ENCODE data around the gene ANKRD13D. TPM values are rescaled to one million over a fixed set of nuclear protein-coding genes. Genes with fewer than 3 reads are reported as not detected.
A peak's percentile ranks its signal among the peaks of the same experiment; 100 is the strongest.

Gene ANKRD13D
- total RNA-seq, 1 donor from 2014 or later: 54.7 TPM

DNA sequence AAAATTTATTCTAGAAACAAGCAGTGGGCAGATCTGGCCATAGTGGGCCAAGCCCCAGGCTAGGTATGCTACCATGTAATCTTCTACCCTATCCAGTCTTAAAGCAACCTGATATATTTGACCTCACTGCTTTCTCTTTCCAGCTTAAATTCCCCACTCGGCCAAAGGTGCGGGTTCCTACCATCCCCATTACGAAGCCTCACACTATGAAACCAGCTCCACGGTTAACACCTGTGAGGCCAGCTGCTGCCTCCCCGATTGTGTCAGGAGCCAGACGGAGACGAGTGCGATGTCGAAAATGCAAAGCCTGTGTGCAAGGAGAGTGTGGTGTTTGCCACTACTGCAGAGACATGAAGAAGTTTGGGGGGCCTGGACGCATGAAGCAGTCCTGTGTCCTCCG lies 44.1 kb upstream of the ANKRD13D start:
- DNase-seq (ENCODE audit: low spot score in 2 of 2): no peak
- Histone ChIP-seq H3K27ac (no peak overlapping the region), H3K9me3 (no peaks in the 10 kb centered on the region), H3K4me3 (no peak overlapping the region), H3K27me3 (no peaks in the 10 kb centered on the region), H3K36me3 (peaks cover 49 to 68% of the 10 kb centered on the region in 2 donors), H3K4me1 (peaks cover 4 to 21% of the 10 kb centered on the region in 2 donors)
- TF ChIP-seq, protein P1, sequence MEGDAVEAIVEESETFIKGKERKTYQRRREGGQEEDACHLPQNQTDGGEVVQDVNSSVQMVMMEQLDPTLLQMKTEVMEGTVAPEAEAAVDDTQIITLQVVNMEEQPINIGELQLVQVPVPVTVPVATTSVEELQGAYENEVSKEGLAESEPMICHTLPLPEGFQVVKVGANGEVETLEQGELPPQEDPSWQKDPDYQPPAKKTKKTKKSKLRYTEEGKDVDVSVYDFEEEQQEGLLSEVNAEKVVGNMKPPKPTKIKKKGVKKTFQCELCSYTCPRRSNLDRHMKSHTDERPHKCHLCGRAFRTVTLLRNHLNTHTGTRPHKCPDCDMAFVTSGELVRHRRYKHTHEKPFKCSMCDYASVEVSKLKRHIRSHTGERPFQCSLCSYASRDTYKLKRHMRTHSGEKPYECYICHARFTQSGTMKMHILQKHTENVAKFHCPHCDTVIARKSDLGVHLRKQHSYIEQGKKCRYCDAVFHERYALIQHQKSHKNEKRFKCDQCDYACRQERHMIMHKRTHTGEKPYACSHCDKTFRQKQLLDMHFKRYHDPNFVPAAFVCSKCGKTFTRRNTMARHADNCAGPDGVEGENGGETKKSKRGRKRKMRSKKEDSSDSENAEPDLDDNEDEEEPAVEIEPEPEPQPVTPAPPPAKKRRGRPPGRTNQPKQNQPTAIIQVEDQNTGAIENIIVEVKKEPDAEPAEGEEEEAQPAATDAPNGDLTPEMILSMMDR (IDR thresholded peaks at IDR 0.05): no peak
- intact Hi-C loops (cut with DNase I): no loop called here

GRCh38 chr11:67247946-67248550 lies 41.1 kb upstream of the ANKRD13D start:
- DNase-seq (ENCODE audit: low spot score in 2 of 2): no peak
- TF ChIP-seq, protein P1 (IDR thresholded peaks at IDR 0.05): no peak
- Histone ChIP-seq H3K4me3 (no peak overlapping the region), H3K27ac (no peak overlapping the region), H3K27me3 (no peaks in the 10 kb centered on the region), H3K36me3 (peaks cover 77 to 97% of the 10 kb centered on the region in 2 donors), H3K4me1 (peaks cover 0 to 2% of the 10 kb centered on the region in 2 donors), H3K9me3 (no peaks in the 10 kb centered on the region)
- intact Hi-C loops (cut with DNase I): no loop called here

GRCh38 chr11:67248653-67249052 lies 40.5 kb upstream of the ANKRD13D start:
- H3K27me3 ChIP-seq: no peaks in the 10 kb centered on the region
- DNase-seq (ENCODE audit: low spot score in 2 of 2): no peak
- H3K4me3 ChIP-seq: no peak overlapping the region
- H3K4me1 ChIP-seq: no peaks in the 10 kb centered on the region
- TF ChIP-seq, protein P1 (IDR thresholded peaks at IDR 0.05): no peak
- no peak overlapping the region for H3K27ac ChIP-seq
- peaks cover 82 to 97% of the 10 kb centered on the region in 2 donors for H3K36me3 ChIP-seq
- no peaks in the 10 kb centered on the region for H3K9me3 ChIP-seq
- intact Hi-C loops (cut with DNase I): no loop called here

- intact Hi-C loops (cut with DNase I): no loop called here
- peaks cover 89 to 97% of the 10 kb centered on the region in 2 donors for H3K36me3 ChIP-seq
- no peak for DNase-seq (ENCODE audit: low spot score in 2 of 2)
Observed at GRCh38 chr11:67250059-67251043, 38.8 kb upstream of the ANKRD13D start.

DNA sequence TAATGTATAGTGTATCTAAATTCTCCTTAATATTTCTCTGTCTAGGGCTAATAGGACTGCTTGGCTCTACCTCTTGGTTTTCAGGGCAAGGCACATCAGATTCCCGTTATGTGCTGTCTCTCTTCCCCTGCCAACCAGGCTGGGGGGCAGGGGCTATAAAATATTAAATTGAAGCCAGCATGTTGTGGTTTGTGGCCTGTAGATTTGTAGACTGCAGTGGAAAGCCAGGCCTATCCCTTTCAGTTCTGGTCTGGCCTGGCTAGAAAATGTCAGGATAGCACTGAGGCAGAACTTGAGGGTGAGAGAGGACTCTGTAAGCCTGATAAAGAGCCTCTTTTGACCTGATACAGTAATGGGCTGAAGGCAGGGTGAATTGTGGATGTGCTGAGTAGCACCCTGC lies 37.3 kb upstream of the ANKRD13D start:
- H3K27ac ChIP-seq: peak overlapping the region in 1 of 2 donors; percentile 7
- no peak overlapping the region for H3K4me3 ChIP-seq
- peaks cover 88 to 97% of the 10 kb centered on the region in 2 donors for H3K36me3 ChIP-seq
- no peak for DNase-seq (ENCODE audit: low spot score in 2 of 2)
- no peaks in the 10 kb centered on the region for H3K4me1 ChIP-seq
- no peaks in the 10 kb centered on the region for H3K27me3 ChIP-seq
- TF ChIP-seq, protein P1 (IDR thresholded peaks at IDR 0.05): no peak
- no peaks in the 10 kb centered on the region for H3K9me3 ChIP-seq
- intact Hi-C loops (cut with DNase I): no loop called here

More at GRCh38 chr11:67250059-67251043, 38.8 kb upstream of the ANKRD13D start:
- Histone ChIP-seq H3K9me3 (no peaks in the 10 kb centered on the region), H3K4me3 (no peak overlapping the region), H3K27ac (no peak overlapping the region), H3K4me1 (no peaks in the 10 kb centered on the region), H3K27me3 (no peaks in the 10 kb centered on the region)
- TF ChIP-seq, protein P1 (IDR thresholded peaks at IDR 0.05): no peak

Measured in ascending aorta (tissue), 2 donors.